SK-N-SH (cell line): Measurements from ENCODE around the gene R3HCC1L. TPM values are rescaled to one million over a fixed set of nuclear protein-coding genes. Genes with fewer than 3 reads are reported as not detected.
A peak's percentile ranks its signal among the peaks of the same experiment; 100 is the strongest.

Source experiments
- CTCF ChIA-PET: fragments of 300-600, 350-600 bp; formaldehyde crosslinking; extraction: SDS; loops from one replicate; lab custom pipeline; 2021; lab: Yijun Ruan, JAX
- POLR2A ChIA-PET: fragments of 350-600 bp; sonication (Branson Sonifier 250); formaldehyde crosslinking; extraction: SDS; loops from one replicate; lab custom pipeline; 2020; ENCODE audit warnings: antibody characterized with exemption, inconsistent platforms; lab: Yijun Ruan, JAX
- DNase-seq: peaks from one replicate; pipeline ENCODE4 v3.0.0; 2012
- H2AFZ ChIP-seq: fragments of 200-600 bp; sonication (generic); 2 replicates; pipeline ENCODE4 v1.8.1; 2016; ENCODE audit warnings: antibody characterized with exemption, mild to moderate bottlenecking, low read depth
- H3F3A ChIP-seq: fragments of 200-600 bp; sonication (generic); replicated peaks from 2 replicates; pipeline ENCODE3; 2016; ENCODE audit warnings: antibody characterized with exemption, mild to moderate bottlenecking; ENCODE audit not compliant: insufficient read depth
- H3K27ac ChIP-seq, 2 experiments: fragments of 200-500 bp in 1 of 2; fragments of 200-600 bp in 1 of 2; sonication (Bioruptor generic) in 1 of 2; sonication (generic), shearing (Covaris generic) in 1 of 2; 2 replicates each; pipeline versions ENCODE4 v1.5.1 to v1.6.1; 2014 to 2016; ENCODE audit warnings: low read depth in 2 of 2, inconsistent platforms in 1 of 2, low read length in 1 of 2, mild to moderate bottlenecking in 1 of 2, mixed read lengths in 1 of 2
- H3K27me3 ChIP-seq: fragments of 200-600 bp; sonication (generic), shearing (Covaris generic); 2 replicates; pipeline ENCODE4 v1.6.1; 2016; ENCODE audit warnings: mixed run types; ENCODE audit not compliant: insufficient read depth
- H3K36me3 ChIP-seq, 2 experiments: fragments of 200-500 bp in 1 of 2; fragments of 200-600 bp in 1 of 2; sonication (Bioruptor generic) in 1 of 2; sonication (generic) in 1 of 2; replicated peaks in 1 of 2; 2 replicates each; pipeline versions ENCODE3 to v1.5.1; 2014 to 2016; ENCODE audit warnings: low read length in 1 of 2, mild to moderate bottlenecking in 1 of 2; ENCODE audit not compliant: insufficient read depth in 2 of 2, control insufficient read depth in 1 of 2
- H3K4me1 ChIP-seq, 2 experiments: fragments of 200-500 bp in 1 of 2; fragments of 200-600 bp in 1 of 2; sonication (Bioruptor generic) in 1 of 2; sonication (generic), shearing (Covaris generic) in 1 of 2; 2 replicates each; pipeline versions ENCODE4 v1.5.1 to v1.6.1; 2014 to 2016; ENCODE audit warnings: low read depth in 1 of 2, low read length in 1 of 2, mixed run types in 1 of 2; ENCODE audit not compliant: insufficient read depth in 2 of 2, control insufficient read depth in 1 of 2
- H3K4me2 ChIP-seq: fragments of 200-600 bp; sonication (generic), shearing (Covaris generic); 2 replicates; pipeline ENCODE4 v1.6.1; 2017; ENCODE audit warnings: mixed run types
- H3K4me3 ChIP-seq, 2 experiments: fragments of 200-500 bp in 1 of 2; fragments of 200-600 bp in 1 of 2; sonication (Bioruptor generic) in 1 of 2; sonication (generic), shearing (Covaris generic) in 1 of 2; 2 replicates each; pipeline versions ENCODE4 v1.5.1 to v1.8.1; 2014 to 2016; ENCODE audit warnings: low read depth in 2 of 2, inconsistent platforms in 1 of 2, low read length in 1 of 2, mild to moderate bottlenecking in 1 of 2, mixed read lengths in 1 of 2, moderate library complexity in 1 of 2
- H3K79me2 ChIP-seq: fragments of 200-600 bp; sonication (generic); 2 replicates; pipeline ENCODE4 v1.8.1; 2017; ENCODE audit warnings: mild to moderate bottlenecking; ENCODE audit not compliant: insufficient read depth
- H3K9ac ChIP-seq: fragments of 200-600 bp; sonication (generic); 2 replicates; pipeline ENCODE4 v1.6.1; 2017; ENCODE audit warnings: mixed run types
- H3K9me2 ChIP-seq: fragments of 200-600 bp; sonication (generic); 2 replicates; pipeline ENCODE4 v1.6.1; 2017; ENCODE audit warnings: mixed run types
- H3K9me3 ChIP-seq: fragments of 200-600 bp; sonication (generic); 2 replicates; pipeline ENCODE4 v1.6.1; 2017; ENCODE audit warnings: mixed run types, mild to moderate bottlenecking, moderate library complexity
- H4K20me1 ChIP-seq: fragments of 200-600 bp; sonication (generic); 2 replicates; pipeline ENCODE4 v1.6.1; 2017; ENCODE audit warnings: mild to moderate bottlenecking, mixed run types; ENCODE audit not compliant: insufficient read depth
- CHD2 ChIP-seq: fragments of 150-350 bp; IDR thresholded peaks from 2 replicates; pipeline ENCODE4 v1.6.1; 2018; ENCODE audit warnings: low read length; ENCODE audit not compliant: partially characterized antibody
- CTCF ChIP-seq: fragments of 200-600 bp; sonication (generic); IDR thresholded peaks from 2 replicates; pipeline ENCODE4 v1.6.1; 2017; ENCODE audit warnings: antibody characterized with exemption, mild to moderate bottlenecking, moderate library complexity
- ELF1 ChIP-seq: IDR thresholded peaks from 2 replicates; pipeline ENCODE4 v1.4.0; 2012
- EP300 ChIP-seq, 2 experiments: IDR thresholded peaks; 2 replicates each; pipeline versions ENCODE4 v1.4.0 to v1.6.1; 2012; ENCODE audit warnings: borderline replicate concordance in 1 of 2, low read depth in 1 of 2, low read length in 1 of 2
- EZH2phosphoT487 ChIP-seq: fragments of 200-600 bp; sonication (generic); IDR thresholded peaks from 2 replicates; pipeline ENCODE4 v1.6.1; 2017; ENCODE audit warnings: low read depth, mixed run types, mild to moderate bottlenecking, antibody characterized with exemption, moderate library complexity, borderline replicate concordance
- FOSL2 ChIP-seq: IDR thresholded peaks from 2 replicates; pipeline ENCODE4 v1.4.0; 2012; ENCODE audit warnings: low read depth, mild to moderate bottlenecking, moderate library complexity, borderline replicate concordance
- FOXJ3 ChIP-seq: sonication (generic); formaldehyde crosslinking; IDR thresholded peaks from 2 replicates; pipeline ENCODE4 v1.5.1; 2020; ENCODE audit warnings: mild to moderate bottlenecking, missing genetic modification reagents
- FOXM1 ChIP-seq: IDR thresholded peaks from 2 replicates; pipeline ENCODE4 v1.4.0; 2012; ENCODE audit warnings: low read depth, mild to moderate bottlenecking
- GABPA ChIP-seq: IDR thresholded peaks from 2 replicates; pipeline ENCODE4 v1.4.0; 2012; ENCODE audit warnings: low read depth, mild to moderate bottlenecking
- JUND ChIP-seq: IDR thresholded peaks from 2 replicates; pipeline ENCODE4 v1.4.0; 2012
- MEF2A ChIP-seq: IDR thresholded peaks from 2 replicates; pipeline ENCODE4 v1.4.0; 2012; ENCODE audit warnings: low read depth, borderline replicate concordance
- MXI1 ChIP-seq: IDR thresholded peaks from 2 replicates; pipeline ENCODE4 v1.6.1; 2012; ENCODE audit warnings: mild to moderate bottlenecking, low read depth, low read length, improper control_type of control experiment
- NFIC ChIP-seq: IDR thresholded peaks from 2 replicates; pipeline ENCODE4 v1.4.0; 2012; ENCODE audit warnings: borderline replicate concordance
- NRF1 ChIP-seq: IDR thresholded peaks from 2 replicates; pipeline ENCODE4 v1.6.1; 2012; ENCODE audit warnings: low read depth, mild to moderate bottlenecking, low read length
- POLR2AphosphoS5 ChIP-seq: IDR thresholded peaks from 2 replicates; pipeline ENCODE4 v1.6.1; 2012; ENCODE audit warnings: low read depth, low read length
- RAD21 ChIP-seq: IDR thresholded peaks from 2 replicates; pipeline ENCODE4 v1.6.1; 2012; ENCODE audit warnings: mild to moderate bottlenecking, low read length
- RCOR1 ChIP-seq: fragments of 150-350 bp; IDR thresholded peaks from 2 replicates; pipeline ENCODE4 v1.6.1; 2017; ENCODE audit warnings: antibody characterized with exemption, low read length
- RFX5 ChIP-seq: IDR thresholded peaks from 2 replicates; pipeline ENCODE4 v1.6.1; 2012; ENCODE audit warnings: mild to moderate bottlenecking, improper control_type of control experiment, low read length
- RXRA ChIP-seq: IDR thresholded peaks from 2 replicates; pipeline ENCODE4 v1.4.0; 2012; ENCODE audit warnings: low read depth, mild to moderate bottlenecking, borderline replicate concordance
- SIN3A ChIP-seq: IDR thresholded peaks from 2 replicates; pipeline ENCODE4 v1.6.1; 2012; ENCODE audit warnings: low read depth, mild to moderate bottlenecking, low read length, moderate library complexity, borderline replicate concordance
- TAF1 ChIP-seq: IDR thresholded peaks from 2 replicates; pipeline ENCODE4 v1.6.1; 2012; ENCODE audit warnings: low read depth, mild to moderate bottlenecking, low read length, moderate library complexity, borderline replicate concordance
- TEAD4 ChIP-seq: IDR thresholded peaks from 2 replicates; pipeline ENCODE4 v1.4.0; 2012; ENCODE audit warnings: mild to moderate bottlenecking, borderline replicate concordance; ENCODE audit not compliant: insufficient read depth
- USF2 ChIP-seq: fragments of 150-350 bp; IDR thresholded peaks from 2 replicates; pipeline ENCODE4 v1.6.1; 2017; ENCODE audit warnings: antibody characterized with exemption, low read length, low read depth, borderline replicate concordance
- ZBTB33 ChIP-seq: IDR thresholded peaks from 2 replicates; pipeline ENCODE4 v1.4.0; 2012; ENCODE audit warnings: low read depth, borderline replicate concordance
- WGBS: methylation state at CpG from one replicate; pipeline ENCODE4 v1.1.6; 2017; ENCODE audit warnings: low lambda C conversion rate; 5-methylcytosine and 5-hydroxymethylcytosine counted together
- polyA plus RNA-seq, 3 experiments: library from polyadenylated mRNA; depleted of rRNA; stranded (reverse); fragments of >200 nt; gene quantifications; 2 replicates each; pipeline ENCODE4 v1.2.3, GENCODE V29; 2012
- TF ChIP-seq, protein P1 (sequence below): IDR thresholded peaks from 2 replicates; pipeline ENCODE4 v1.4.0; 2012; ENCODE audit warnings: low read depth
- TF ChIP-seq, protein P2 (sequence below): IDR thresholded peaks from 2 replicates; pipeline ENCODE4 v1.4.0; 2012; ENCODE audit warnings: low read depth, borderline replicate concordance

The R3HCC1L gene
- 6.0 and 7.4 TPM in 2 replicates for polyA plus RNA-seq (2012; rRNA removed)
- 7.1 and 7.7 TPM in 2 replicates for polyA plus RNA-seq (2012; cell fraction: cytosol; rRNA removed)
- 8.5 and 14.1 TPM in 2 replicates for polyA plus RNA-seq (2012; cell fraction: nucleus; rRNA removed)

DNA sequence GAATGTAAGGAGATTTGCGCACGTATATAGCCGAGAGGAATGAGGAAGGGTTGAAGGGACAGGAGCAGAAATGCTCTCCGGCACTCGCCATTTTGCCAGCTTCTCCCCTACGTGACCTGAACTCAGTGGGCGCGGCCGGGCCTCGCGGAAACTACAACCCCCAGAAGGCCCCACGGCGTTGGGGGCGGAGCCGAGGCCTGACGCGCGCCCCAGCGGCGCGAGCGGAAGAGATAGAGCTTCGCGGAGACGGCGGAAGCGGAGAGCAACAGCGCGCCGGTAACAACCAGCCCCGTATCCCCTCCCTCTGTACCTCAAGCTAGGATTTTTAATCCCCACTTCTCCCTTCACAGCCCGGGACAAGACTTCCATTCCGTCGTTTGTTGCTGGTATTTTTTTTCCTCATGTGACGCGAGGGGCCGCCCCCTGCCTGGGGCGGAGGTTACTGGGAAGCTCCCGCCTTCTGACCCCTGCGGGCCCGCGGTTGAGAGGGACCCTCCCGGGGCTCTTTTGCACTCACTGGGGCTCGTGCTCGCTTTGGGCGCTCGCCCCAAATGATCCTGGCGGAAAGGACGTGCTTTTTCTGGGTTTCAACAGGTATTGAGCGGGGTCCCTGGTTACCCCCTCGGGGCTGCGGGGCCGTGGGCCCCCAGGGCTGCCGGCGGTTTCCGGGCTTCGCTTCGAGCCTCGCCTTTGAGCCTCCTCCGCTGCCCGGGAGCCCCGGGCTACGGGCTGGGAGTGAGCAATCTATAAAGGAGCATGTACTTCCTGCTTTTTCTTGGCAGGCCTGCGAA lies at the start of gene R3HCC1L:
R3HCC1L (plus strand) TSS at position 227 of the 791 bp plus-strand sequence. CDS start 73,458 bp downstream, outside the sequence.
- Histone ChIP-seq H4K20me1 (peaks cover 22% of the 10 kb centered on the region), H3K36me3 (no peaks in the 10 kb centered on the region), H3K4me1 (no peaks in the 10 kb centered on the region; a peak in 2 of 4 replicates), H2AFZ (peak within 1 kb of the TSS; percentile 94), H3K27me3 (no peaks in the 10 kb centered on the region; the same call in 1 of the 2 replicates), H3K4me2 (peak within 1 kb of the TSS; percentile 85), H3K9me2 (no peaks in the 10 kb centered on the region), H3F3A (no peaks in the 10 kb centered on the region), H3K27ac (peak within 1 kb of the TSS; percentile 85 to 93), H3K79me2 (peaks cover 51% of the 10 kb centered on the region), H3K9me3 (no peaks in the 10 kb centered on the region), H3K4me3 (peak within 1 kb of the TSS; percentile 84 to 86), H3K9ac (peak within 1 kb of the TSS; percentile 88)
- under 1% methylated on average over 28 of the region's 64 CpGs for WGBS
- CTCF ChIA-PET, result interaction anchor here (0.7 to 2.4 kb wide), 6 partner anchors 34 to 220 kb away, joined by 3 to 14 read pairs (median 4); no protein-coding TSS in a partner anchor
- peak; percentile 92 for DNase-seq
- POLR2A ChIA-PET, result interaction anchor here (0.6 to 1.1 kb wide), 7 partner anchors 8 to 255 kb away, joined by 3 to 6 read pairs (median 3); no protein-coding TSS in a partner anchor
- TF ChIP-seq NFIC (no peak), EP300 (IDR thresholded peaks at IDR 0.05; ENCODE audit: borderline replicate concordance in 1 of 2, low read depth in 1 of 2, low read length in 1 of 2) (no peak), RXRA (0 out of 2 replicates have a peak, but pooled peaks have one; percentile 32), NRF1 (peak; percentile 27; the same call in 1 of the 2 replicates), CHD2 (peak; percentile 47), MEF2A (no peak), RAD21 (no peak), FOSL2 (no peak), TEAD4 (no peak), ELF1 (peak; percentile 90), SIN3A (peak; percentile 70; the same call in 1 of the 2 replicates), RCOR1 (no peak), RFX5 (no peak), FOXJ3 (CRISPR knock-in tag) (no peak), POLR2AphosphoS5 (peak; percentile 89), TAF1 (peak; percentile 68), CTCF (no peak), ZBTB33 (0 out of 2 replicates have a peak, but pooled peaks have one; percentile 52), USF2 (no peak), MXI1 (peak; percentile 63), GABPA (peak; percentile 77), EZH2phosphoT487 (no peak), JUND (no peak), FOXM1 (0 out of 2 replicates have a peak, but pooled peaks have one; percentile 12)
- TF ChIP-seq, protein P1, sequence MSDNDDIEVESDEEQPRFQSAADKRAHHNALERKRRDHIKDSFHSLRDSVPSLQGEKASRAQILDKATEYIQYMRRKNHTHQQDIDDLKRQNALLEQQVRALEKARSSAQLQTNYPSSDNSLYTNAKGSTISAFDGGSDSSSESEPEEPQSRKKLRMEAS, result peak; percentile 63
- TF ChIP-seq, protein P2, sequence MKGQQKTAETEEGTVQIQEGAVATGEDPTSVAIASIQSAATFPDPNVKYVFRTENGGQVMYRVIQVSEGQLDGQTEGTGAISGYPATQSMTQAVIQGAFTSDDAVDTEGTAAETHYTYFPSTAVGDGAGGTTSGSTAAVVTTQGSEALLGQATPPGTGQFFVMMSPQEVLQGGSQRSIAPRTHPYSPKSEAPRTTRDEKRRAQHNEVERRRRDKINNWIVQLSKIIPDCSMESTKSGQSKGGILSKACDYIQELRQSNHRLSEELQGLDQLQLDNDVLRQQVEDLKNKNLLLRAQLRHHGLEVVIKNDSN, result peak; percentile 54; the same call in 1 of the 2 replicates
